ENCODE measurements around the gene PAIP1.
"Not testable (repeated sequence)": the region's sequence is repeated elsewhere in the genome, so short reads cannot be mapped to it uniquely, and the experiment has no call there.

The PAIP1 gene

GRCh38 chr5:43584166-43584699 is 27.4 kb upstream of the PAIP1 start:
- H3K4me1 ChIP-seq (ENCODE audit: control insufficient read depth, insufficient read depth, low read length) = no peaks in the 10 kb centered on the region
- H3K36me3 ChIP-seq (ENCODE audit: control insufficient read depth, insufficient read depth, low read length) = no peaks in the 10 kb centered on the region
- H3K27me3 ChIP-seq (ENCODE audit: control insufficient read depth, insufficient read depth, low read length) = no peaks in the 10 kb centered on the region
- H3K4me3 ChIP-seq (ENCODE audit: low read length) = no peak overlapping the region
- H3K9ac ChIP-seq (ENCODE audit: low read length) = no peak overlapping the region
- no peaks in the 10 kb centered on the region for H3K9me3 ChIP-seq (ENCODE audit: control insufficient read depth, low read length)

DNA sequence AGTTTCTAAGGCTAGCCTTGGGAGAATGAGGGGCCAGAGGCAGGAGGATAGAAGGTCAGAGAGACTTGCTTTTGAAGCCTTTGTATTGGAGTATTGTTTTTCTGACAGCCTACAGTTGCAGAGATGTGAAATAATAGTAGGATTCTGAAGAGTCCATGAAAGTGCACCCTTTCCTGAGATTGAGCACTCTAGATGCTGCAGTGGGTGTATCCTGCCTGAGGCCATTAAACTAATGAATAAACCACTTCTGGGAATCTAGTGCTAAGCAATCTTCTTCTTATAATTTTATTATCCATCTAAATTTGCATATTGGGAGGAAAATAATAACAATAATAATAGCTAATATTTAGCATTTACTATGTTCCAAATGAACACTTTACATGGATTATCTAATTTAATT is 26.8 kb upstream of the PAIP1 start:
- no peak overlapping the region for H3K4me3 ChIP-seq (ENCODE audit: low read length)
- H3K4me1 ChIP-seq (ENCODE audit: control insufficient read depth, insufficient read depth, low read length) = no peaks in the 10 kb centered on the region
- no peaks in the 10 kb centered on the region for H3K27me3 ChIP-seq (ENCODE audit: control insufficient read depth, insufficient read depth, low read length)
- no peak overlapping the region for H3K9ac ChIP-seq (ENCODE audit: low read length)
- no peaks in the 10 kb centered on the region for H3K9me3 ChIP-seq (ENCODE audit: control insufficient read depth, low read length)
- H3K36me3 ChIP-seq (ENCODE audit: control insufficient read depth, insufficient read depth, low read length) = no peaks in the 10 kb centered on the region

GRCh38 chr5:43582082-43583005 is 25.5 kb upstream of the PAIP1 start:
- no peaks in the 10 kb centered on the region for H3K4me1 ChIP-seq (ENCODE audit: control insufficient read depth, insufficient read depth, low read length)

GRCh38 chr5:43581398-43581797 is 24.5 kb upstream of the PAIP1 start:
- no peak overlapping the region for H3K4me3 ChIP-seq (ENCODE audit: low read length)
- H3K9ac ChIP-seq (ENCODE audit: low read length) = no peak overlapping the region
- no peaks in the 10 kb centered on the region for H3K9me3 ChIP-seq (ENCODE audit: control insufficient read depth, low read length)
- H3K27me3 ChIP-seq (ENCODE audit: control insufficient read depth, insufficient read depth, low read length) = no peaks in the 10 kb centered on the region
- H3K36me3 ChIP-seq (ENCODE audit: control insufficient read depth, insufficient read depth, low read length) = no peaks in the 10 kb centered on the region
- H3K4me1 ChIP-seq (ENCODE audit: control insufficient read depth, insufficient read depth, low read length) = no peaks in the 10 kb centered on the region

More at GRCh38 chr5:43582082-43583005, 25.5 kb upstream of the PAIP1 start:
- H3K9ac ChIP-seq (ENCODE audit: low read length) = no peak overlapping the region
- H3K36me3 ChIP-seq (ENCODE audit: control insufficient read depth, insufficient read depth, low read length) = no peaks in the 10 kb centered on the region
- H3K9me3 ChIP-seq (ENCODE audit: control insufficient read depth, low read length) = no peaks in the 10 kb centered on the region
- H3K27me3 ChIP-seq (ENCODE audit: control insufficient read depth, insufficient read depth, low read length) = no peaks in the 10 kb centered on the region
- H3K4me3 ChIP-seq (ENCODE audit: low read length) = no peak overlapping the region

DNA sequence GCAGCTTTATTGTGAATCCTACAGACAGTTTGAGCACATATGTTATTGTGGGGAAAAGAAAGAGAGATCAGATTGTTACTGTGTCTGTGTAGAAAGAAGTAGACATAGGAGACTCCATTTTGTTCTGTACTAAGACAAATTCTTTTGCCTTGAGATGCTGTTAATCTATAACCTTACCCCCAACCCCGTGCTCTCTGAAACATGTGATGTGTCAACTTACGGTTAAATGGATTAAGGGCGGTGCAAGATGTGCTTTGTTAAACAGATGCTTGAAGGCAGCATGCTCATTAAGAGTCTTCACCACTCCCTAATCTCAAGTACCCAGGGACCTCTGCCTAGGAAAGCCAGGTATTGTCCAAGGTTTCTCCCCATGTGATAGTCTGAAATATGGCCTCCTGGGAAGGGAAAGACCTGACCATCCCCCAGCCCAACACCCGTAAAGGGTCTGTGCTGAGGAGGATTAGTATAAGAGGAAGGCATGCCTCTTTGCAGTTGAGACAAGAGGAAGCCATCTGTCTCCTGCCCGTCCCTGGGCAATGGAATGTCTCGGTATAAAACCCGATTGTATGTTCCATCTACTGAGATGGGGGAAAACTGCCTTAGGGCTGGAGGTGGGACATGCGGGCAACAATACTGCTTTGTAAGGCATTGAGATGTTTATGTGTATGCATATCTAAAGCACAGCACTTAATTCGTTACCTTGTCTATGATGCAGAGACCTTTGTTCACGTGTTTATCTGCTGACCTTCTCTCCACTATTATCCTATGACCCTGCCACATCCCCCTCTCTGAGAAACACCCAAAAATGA is 23.7 kb upstream of the PAIP1 start:
- not testable (repeated sequence) for H3K9me3 ChIP-seq (ENCODE audit: control insufficient read depth, low read length); H3K36me3 ChIP-seq (ENCODE audit: control insufficient read depth, insufficient read depth, low read length); H3K4me1 ChIP-seq (ENCODE audit: control insufficient read depth, insufficient read depth, low read length); H3K4me3 ChIP-seq (ENCODE audit: low read length); H3K9ac ChIP-seq (ENCODE audit: low read length); H3K27me3 ChIP-seq (ENCODE audit: control insufficient read depth, insufficient read depth, low read length)

GRCh38 chr5:43573058-43573457 is 16.2 kb upstream of the PAIP1 start:
- Histone ChIP-seq H3K9ac (ENCODE audit: low read length) (no peak overlapping the region), H3K36me3 (ENCODE audit: control insufficient read depth, insufficient read depth, low read length) (no peaks in the 10 kb centered on the region), H3K4me1 (ENCODE audit: control insufficient read depth, insufficient read depth, low read length) (no peaks in the 10 kb centered on the region), H3K27me3 (ENCODE audit: control insufficient read depth, insufficient read depth, low read length) (no peaks in the 10 kb centered on the region), H3K9me3 (ENCODE audit: control insufficient read depth, low read length) (no peaks in the 10 kb centered on the region), H3K4me3 (ENCODE audit: low read length) (no peak overlapping the region)

DNA sequence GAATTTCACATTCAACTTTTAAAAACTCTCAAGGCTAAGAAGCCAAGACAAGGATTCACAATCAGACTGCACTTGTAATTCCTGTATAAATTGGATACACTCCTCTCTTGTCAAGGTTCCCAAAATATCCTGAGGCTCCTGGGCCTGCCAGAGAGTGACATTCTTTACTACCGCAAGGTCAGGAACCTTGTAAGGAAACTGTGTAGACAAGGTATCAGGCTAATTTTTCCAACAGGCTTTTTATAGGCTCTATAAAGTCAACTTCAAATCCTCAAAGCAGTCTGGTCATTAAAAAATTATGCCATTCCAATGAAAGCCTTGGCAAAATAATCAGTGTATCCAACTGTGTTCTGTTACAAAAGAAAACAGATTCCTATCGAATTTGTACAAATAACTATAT is 15.5 kb upstream of the PAIP1 start:
- Histone ChIP-seq H3K27me3 (ENCODE audit: control insufficient read depth, insufficient read depth, low read length) (no peaks in the 10 kb centered on the region), H3K4me3 (ENCODE audit: low read length) (no peak overlapping the region), H3K36me3 (ENCODE audit: control insufficient read depth, insufficient read depth, low read length) (no peaks in the 10 kb centered on the region), H3K9ac (ENCODE audit: low read length) (no peak overlapping the region), H3K9me3 (ENCODE audit: control insufficient read depth, low read length) (no peaks in the 10 kb centered on the region), H3K4me1 (ENCODE audit: control insufficient read depth, insufficient read depth, low read length) (no peaks in the 10 kb centered on the region)

DNA sequence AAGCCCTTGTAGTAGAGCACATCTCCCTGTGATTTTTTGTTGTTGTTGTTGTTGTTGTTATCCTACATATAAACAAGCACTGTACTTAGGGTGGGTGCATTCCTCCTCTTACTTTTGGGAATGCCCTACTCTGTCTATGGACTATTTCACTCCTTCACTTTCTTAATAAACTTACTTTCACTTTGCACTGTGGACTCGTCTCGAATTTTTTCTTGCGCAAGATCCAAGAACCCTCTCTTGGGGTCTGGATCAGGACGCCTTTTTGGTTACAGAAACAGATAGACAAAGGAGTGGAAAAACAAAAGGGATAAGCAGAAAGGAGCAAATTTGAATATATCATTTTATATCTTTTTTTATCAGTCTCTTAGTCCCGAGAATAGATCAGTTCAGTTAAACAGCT is 14.4 kb upstream of the PAIP1 start:
- H3K9ac ChIP-seq (ENCODE audit: low read length) = no peak overlapping the region
- no peaks in the 10 kb centered on the region for H3K9me3 ChIP-seq (ENCODE audit: control insufficient read depth, low read length)
- H3K36me3 ChIP-seq (ENCODE audit: control insufficient read depth, insufficient read depth, low read length) = no peaks in the 10 kb centered on the region
- H3K4me1 ChIP-seq (ENCODE audit: control insufficient read depth, insufficient read depth, low read length) = no peaks in the 10 kb centered on the region
- no peaks in the 10 kb centered on the region for H3K27me3 ChIP-seq (ENCODE audit: control insufficient read depth, insufficient read depth, low read length)
- no peak overlapping the region for H3K4me3 ChIP-seq (ENCODE audit: low read length)

DNA sequence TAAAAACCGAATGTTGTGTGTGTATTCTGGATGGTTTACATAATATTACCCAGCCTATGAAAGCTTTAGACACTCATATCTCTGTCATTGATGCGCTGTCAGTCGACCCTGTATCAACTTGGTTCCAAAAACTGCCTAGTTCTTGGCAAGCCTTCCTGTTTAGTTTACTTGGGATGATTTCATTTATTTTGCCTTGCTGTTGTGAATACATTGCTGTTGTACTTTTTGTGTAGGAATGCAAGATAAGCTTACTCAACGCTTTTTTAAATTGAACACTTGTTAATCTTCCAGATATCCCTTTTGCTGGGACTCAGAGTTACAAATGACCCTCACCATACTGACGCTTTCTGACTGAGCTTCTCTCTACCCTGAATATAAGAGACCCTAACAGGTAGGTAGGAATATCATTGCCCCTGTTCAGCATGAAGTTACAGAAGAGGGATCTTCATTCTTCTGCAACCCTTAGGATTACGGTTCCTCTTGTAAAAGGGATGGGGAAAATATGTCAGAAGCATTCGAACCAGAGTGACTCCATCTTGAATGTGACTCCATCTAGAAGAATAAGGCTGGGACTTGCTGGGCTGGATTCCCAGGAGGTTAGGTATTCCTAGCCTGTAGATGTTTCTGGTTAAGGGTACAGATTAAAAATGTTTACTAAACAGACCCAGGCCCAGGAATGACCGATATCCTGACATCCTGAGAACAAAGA is 13.7 kb upstream of the PAIP1 start:
- Histone ChIP-seq H3K4me1 (ENCODE audit: control insufficient read depth, insufficient read depth, low read length) (no peaks in the 10 kb centered on the region), H3K9ac (ENCODE audit: low read length) (no peak overlapping the region), H3K36me3 (ENCODE audit: control insufficient read depth, insufficient read depth, low read length) (no peaks in the 10 kb centered on the region), H3K4me3 (ENCODE audit: low read length) (no peak overlapping the region), H3K27me3 (ENCODE audit: control insufficient read depth, insufficient read depth, low read length) (no peaks in the 10 kb centered on the region), H3K9me3 (ENCODE audit: control insufficient read depth, low read length) (no peaks in the 10 kb centered on the region)

DNA sequence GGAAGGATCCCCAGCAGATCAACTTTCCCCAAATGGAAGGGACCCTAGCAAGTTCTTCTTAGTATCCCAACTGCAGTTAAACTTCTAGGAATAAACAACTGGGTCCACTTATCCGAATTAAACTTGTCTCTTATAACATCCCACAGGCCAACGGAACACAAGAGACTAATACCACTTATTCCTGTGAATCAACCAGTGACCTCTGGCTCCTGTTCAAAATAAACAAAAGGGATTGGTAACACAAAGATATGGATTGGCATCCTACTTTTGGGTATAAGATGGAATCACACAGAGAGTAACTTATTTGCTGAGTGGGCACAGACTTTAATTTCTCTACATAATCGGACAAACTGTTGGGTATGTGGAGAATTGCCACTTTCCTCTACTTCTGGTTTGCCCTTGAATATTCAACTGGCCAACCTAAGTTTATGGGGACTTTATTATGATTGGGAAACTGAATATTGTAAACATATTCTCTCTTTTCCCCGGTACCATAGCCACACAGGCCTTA is 12.4 kb upstream of the PAIP1 start:
- H3K4me3 ChIP-seq (ENCODE audit: low read length) = no peak overlapping the region
- H3K36me3 ChIP-seq (ENCODE audit: control insufficient read depth, insufficient read depth, low read length) = no peaks in the 10 kb centered on the region
- no peak overlapping the region for H3K9ac ChIP-seq (ENCODE audit: low read length)
- no peaks in the 10 kb centered on the region for H3K9me3 ChIP-seq (ENCODE audit: control insufficient read depth, low read length)
- no peaks in the 10 kb centered on the region for H3K4me1 ChIP-seq (ENCODE audit: control insufficient read depth, insufficient read depth, low read length)
- no peaks in the 10 kb centered on the region for H3K27me3 ChIP-seq (ENCODE audit: control insufficient read depth, insufficient read depth, low read length)

- Histone ChIP-seq H3K27me3 (ENCODE audit: control insufficient read depth, insufficient read depth, low read length) (no peaks in the 10 kb centered on the region), H3K4me1 (ENCODE audit: control insufficient read depth, insufficient read depth, low read length) (no peaks in the 10 kb centered on the region), H3K9me3 (ENCODE audit: control insufficient read depth, low read length) (no peaks in the 10 kb centered on the region), H3K36me3 (ENCODE audit: control insufficient read depth, insufficient read depth, low read length) (no peaks in the 10 kb centered on the region), H3K4me3 (ENCODE audit: low read length) (no peak overlapping the region), H3K9ac (ENCODE audit: low read length) (no peak overlapping the region)
Measured at GRCh38 chr5:43567967-43568366, 11.1 kb upstream of the PAIP1 start.

All from mucosa of stomach (tissue), 1 donor.